OCI-LY7 (cell line): ENCODE data around the gene HERC2.
"Not testable (repeated sequence)": the region's sequence is repeated elsewhere in the genome, so short reads cannot be mapped to it uniquely, and the experiment has no call there.

ENCODE experiments used
- CTCF ChIP-seq: fragments of 200-600 bp; sonication (generic); conservative IDR thresholded peaks from 2 replicates; pipeline ENCODE4 v1.5.1; 2014; ENCODE audit warnings: mild to moderate bottlenecking, antibody characterized with exemption, low read length, moderate library complexity, mixed read lengths
- EZH2phosphoT487 ChIP-seq: fragments of 200-600 bp; sonication (generic); IDR thresholded peaks from 2 replicates; pipeline ENCODE4 v1.6.1; 2018; ENCODE audit warnings: low read depth, borderline replicate concordance, mild to moderate bottlenecking, mixed run types, antibody characterized with exemption, low read length, moderate library complexity, mixed read lengths

- not testable (repeated sequence) for TF ChIP-seq EZH2phosphoT487, CTCF
Observed at GRCh38 chr15:28136236-28136904, 185.6 kb downstream of the HERC2 start.
